ENCODE measurements around the gene CNTROB. TPM values are rescaled to one million over a fixed set of nuclear protein-coding genes. Genes with fewer than 3 reads are reported as not detected.
"Not testable (repeated sequence)": the region's sequence is repeated elsewhere in the genome, so short reads cannot be mapped to it uniquely, and the experiment has no call there.

Gene CNTROB
- total RNA-seq, 1 donor from 2014 or later: 54.7 TPM

DNA sequence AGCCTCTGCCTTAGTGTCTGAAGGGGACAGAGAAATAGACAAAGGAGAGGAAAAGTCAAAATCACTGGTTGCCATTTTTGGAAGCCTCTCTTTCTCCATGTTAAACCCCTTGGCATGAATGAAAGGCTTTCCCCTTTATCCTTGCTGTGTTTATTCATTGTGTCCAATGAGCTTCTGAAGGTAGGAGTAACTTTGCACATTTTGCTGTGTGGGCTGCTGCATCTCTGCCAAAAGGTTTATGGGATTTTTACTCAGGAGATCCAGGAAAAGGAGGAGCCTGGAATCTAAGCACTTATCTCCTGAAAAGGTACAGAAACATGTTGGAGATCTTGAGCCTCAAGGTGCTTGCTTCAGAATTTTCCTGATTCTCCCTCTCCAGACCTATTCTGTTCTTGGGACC, 3.9 kb downstream of the CNTROB start:
- peaks cover 34% of the 10 kb centered on the region for H3K36me3 Mint-ChIP-seq (ENCODE audit: low read depth)
- no peak overlapping the region for H3K4me3 Mint-ChIP-seq
- H3K9me3 Mint-ChIP-seq: no peaks in the 10 kb centered on the region
- H3K4me1 Mint-ChIP-seq (ENCODE audit: low read depth): peaks cover 32% of the 10 kb centered on the region
- no peak overlapping the region for H3K27ac Mint-ChIP-seq
- DNase-seq (ENCODE audit: low spot score): no peak
- no peaks in the 10 kb centered on the region for H3K27me3 Mint-ChIP-seq (ENCODE audit: insufficient read depth)
- intact Hi-C loops (cut with micrococcal nuclease): no loop called here

DNA sequence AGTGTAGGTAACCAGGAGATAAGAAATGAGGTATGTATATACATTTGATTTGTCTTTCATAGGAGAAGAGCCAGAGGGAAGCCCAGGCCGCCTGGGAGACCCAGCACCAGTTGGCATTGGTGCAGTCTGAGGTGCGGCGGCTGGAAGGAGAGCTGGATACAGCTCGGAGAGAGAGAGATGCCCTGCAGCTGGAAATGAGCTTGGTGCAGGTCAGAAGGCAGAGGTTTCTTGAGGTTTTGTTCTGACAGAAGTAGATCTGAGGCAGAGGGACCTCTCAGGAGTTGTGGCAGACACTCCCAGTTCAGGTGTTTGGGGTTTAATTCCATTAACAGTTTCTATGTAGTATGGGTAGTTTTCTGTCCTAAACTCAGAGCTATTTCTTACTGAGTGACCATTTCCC, 8.0 kb downstream of the CNTROB start:
- Mint-ChIP-seq H3K27me3 (ENCODE audit: insufficient read depth) (no peaks in the 10 kb centered on the region), H3K9me3 (no peaks in the 10 kb centered on the region), H3K27ac (no peak overlapping the region), H3K4me3 (no peak overlapping the region), H3K4me1 (ENCODE audit: low read depth) (no peaks in the 10 kb centered on the region), H3K36me3 (ENCODE audit: low read depth) (peaks cover 52% of the 10 kb centered on the region)
- DNase-seq (ENCODE audit: low spot score): no peak
- intact Hi-C loops (cut with micrococcal nuclease): no loop called here

DNA sequence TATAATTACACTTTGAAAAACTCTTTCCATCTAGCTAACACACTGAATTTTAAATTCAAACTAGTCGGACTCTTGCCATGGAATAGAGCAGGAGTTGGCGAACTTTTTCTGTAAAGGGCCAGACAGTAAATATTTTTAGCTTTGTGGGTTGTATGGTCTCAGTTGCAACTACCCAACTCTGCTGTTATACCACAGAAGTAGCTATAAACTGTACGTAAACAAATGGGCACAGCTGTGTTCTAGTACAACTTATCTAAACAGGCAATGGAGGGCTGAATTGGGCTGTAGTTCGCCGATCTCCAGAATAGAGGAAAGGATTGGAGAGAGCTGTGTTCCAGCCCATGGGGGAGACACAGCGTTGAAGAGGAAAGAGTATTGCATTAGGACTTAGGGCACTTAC, 8.7 kb downstream of the CNTROB start:
- peaks cover 53% of the 10 kb centered on the region for H3K36me3 Mint-ChIP-seq (ENCODE audit: low read depth)
- H3K27ac Mint-ChIP-seq: no peak overlapping the region
- no peaks in the 10 kb centered on the region for H3K27me3 Mint-ChIP-seq (ENCODE audit: insufficient read depth)
- intact Hi-C loops (cut with micrococcal nuclease): no loop called here
- H3K9me3 Mint-ChIP-seq: no peaks in the 10 kb centered on the region
- DNase-seq (ENCODE audit: low spot score): no peak
- no peaks in the 10 kb centered on the region for H3K4me1 Mint-ChIP-seq (ENCODE audit: low read depth)
- H3K4me3 Mint-ChIP-seq: no peak overlapping the region

DNA sequence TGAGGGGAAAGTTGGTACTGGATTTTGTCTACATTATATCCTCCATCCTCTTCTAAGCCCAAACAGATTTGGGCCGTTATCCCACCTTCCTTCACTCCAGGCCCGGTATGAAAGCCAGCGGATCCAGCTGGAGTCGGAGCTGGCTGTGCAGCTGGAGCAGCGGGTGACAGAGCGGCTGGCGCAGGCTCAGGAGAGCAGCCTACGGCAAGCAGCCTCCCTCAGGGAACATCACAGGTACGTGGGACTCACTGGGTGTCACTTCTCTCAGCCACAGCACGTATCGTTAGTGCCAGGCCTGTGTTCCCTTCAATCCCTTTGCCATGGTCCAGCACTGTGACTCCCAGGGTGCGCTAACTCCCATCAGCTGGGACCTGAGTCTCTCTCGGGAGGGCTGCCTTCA, 11.3 kb downstream of the CNTROB start:
- DNase-seq (ENCODE audit: low spot score): no peak

DNA sequence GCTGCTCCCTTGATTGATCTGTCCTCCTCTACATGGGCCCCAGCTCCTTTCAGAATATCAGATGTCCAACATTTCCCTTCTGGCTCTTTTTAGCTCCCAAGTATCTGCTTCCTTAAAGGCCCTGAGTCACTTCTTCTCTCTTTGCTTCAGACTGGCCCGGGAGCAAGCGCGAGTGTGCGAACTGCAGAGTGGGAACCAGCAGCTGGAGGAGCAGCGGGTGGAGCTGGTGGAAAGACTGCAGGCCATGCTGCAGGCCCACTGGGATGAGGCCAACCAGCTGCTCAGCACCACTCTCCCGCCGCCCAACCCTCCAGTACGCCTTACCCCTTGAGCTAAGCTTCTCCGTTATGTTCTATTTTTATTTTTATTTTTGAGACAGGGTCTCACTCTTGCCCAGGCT, 12.3 kb downstream of the CNTROB start:
- Mint-ChIP-seq H3K27ac (no peak overlapping the region), H3K36me3 (ENCODE audit: low read depth) (peaks cover 64% of the 10 kb centered on the region), H3K9me3 (no peaks in the 10 kb centered on the region), H3K4me1 (ENCODE audit: low read depth) (no peaks in the 10 kb centered on the region), H3K4me3 (no peak overlapping the region), H3K27me3 (ENCODE audit: insufficient read depth) (no peaks in the 10 kb centered on the region)
- no peak for DNase-seq (ENCODE audit: low spot score)
- intact Hi-C loops (cut with micrococcal nuclease): no loop called here

More for the DNA sequence above, 11.3 kb downstream of the CNTROB start:
- intact Hi-C loops (cut with micrococcal nuclease): no loop called here
- Mint-ChIP-seq H3K4me1 (ENCODE audit: low read depth) (no peaks in the 10 kb centered on the region), H3K9me3 (no peaks in the 10 kb centered on the region), H3K27me3 (ENCODE audit: insufficient read depth) (no peaks in the 10 kb centered on the region), H3K4me3 (no peak overlapping the region), H3K36me3 (ENCODE audit: low read depth) (peaks cover 56% of the 10 kb centered on the region), H3K27ac (no peak overlapping the region)

DNA sequence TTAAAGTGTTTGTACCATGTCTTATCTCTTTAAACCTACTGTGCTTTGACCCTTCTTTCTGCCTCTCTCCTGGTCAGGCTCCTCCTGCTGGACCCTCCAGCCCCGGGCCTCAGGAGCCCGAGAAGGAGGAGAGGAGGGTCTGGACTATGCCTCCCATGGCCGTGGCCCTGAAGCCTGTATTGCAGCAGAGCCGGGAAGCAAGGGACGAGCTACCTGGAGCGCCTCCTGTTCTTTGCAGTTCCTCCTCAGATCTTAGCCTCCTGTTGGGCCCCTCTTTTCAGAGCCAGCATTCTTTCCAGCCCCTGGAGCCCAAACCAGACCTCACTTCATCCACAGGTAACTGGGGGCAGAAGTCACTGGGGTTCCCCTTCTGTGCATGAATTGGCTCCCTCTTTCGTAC, 13.6 kb downstream of the CNTROB start:
- DNase-seq (ENCODE audit: low spot score): no peak
- Mint-ChIP-seq H3K27me3 (ENCODE audit: insufficient read depth) (no peaks in the 10 kb centered on the region), H3K27ac (no peak overlapping the region), H3K36me3 (ENCODE audit: low read depth) (peaks cover 63% of the 10 kb centered on the region), H3K4me1 (ENCODE audit: low read depth) (peaks cover 7% of the 10 kb centered on the region), H3K4me3 (no peak overlapping the region), H3K9me3 (no peaks in the 10 kb centered on the region)
- intact Hi-C loops (cut with micrococcal nuclease): no loop called here

DNA sequence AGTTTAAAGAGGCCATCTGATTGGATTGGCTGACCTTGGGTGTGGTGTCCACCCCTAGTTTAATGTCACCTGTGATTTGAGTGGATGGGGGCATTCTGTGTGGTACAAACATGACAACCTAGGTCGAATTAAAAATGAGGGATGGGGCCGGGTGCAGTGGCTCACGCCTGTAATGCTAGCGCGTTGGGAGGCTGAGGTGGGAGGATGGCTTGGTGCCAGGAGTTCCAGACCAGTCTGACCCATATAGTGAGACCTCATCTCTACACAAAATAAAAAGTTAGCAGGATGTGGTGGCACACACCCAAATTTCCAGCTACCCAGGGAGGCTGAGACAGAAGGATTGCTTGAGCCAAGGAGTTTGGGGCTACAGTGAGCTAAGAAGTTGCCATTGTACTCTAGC, 14.4 kb downstream of the CNTROB start:
- H3K9me3 Mint-ChIP-seq: no peaks in the 10 kb centered on the region
- DNase-seq (ENCODE audit: low spot score): no peak
- H3K4me1 Mint-ChIP-seq (ENCODE audit: low read depth): peaks cover 12% of the 10 kb centered on the region
- no peak overlapping the region for H3K4me3 Mint-ChIP-seq
- no peaks in the 10 kb centered on the region for H3K27me3 Mint-ChIP-seq (ENCODE audit: insufficient read depth)
- intact Hi-C loops (cut with micrococcal nuclease): no loop called here
- no peak overlapping the region for H3K27ac Mint-ChIP-seq
- peaks cover 60% of the 10 kb centered on the region for H3K36me3 Mint-ChIP-seq (ENCODE audit: low read depth)

DNA sequence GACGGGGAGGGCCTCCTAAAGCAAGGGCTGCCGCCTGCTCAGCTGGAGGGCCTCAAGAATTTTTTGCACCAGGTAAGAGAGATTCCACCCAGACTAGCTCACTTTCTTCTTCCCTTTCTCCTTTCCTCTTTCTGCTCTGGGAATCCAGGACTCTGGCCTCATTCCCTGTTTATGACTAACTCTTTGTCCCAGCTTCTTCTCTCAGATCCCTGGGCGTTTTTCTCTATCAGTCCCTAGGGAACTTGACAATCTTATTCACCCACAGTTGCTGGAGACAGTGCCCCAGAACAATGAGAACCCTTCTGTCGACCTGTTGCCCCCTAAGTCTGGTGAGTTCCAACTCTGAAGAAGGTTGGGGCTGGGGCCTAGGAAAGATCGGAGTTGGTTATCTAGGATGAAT, 15.6 kb downstream of the CNTROB start:
- intact Hi-C loops (cut with micrococcal nuclease): no loop called here
- Mint-ChIP-seq H3K4me3 (no peak overlapping the region), H3K9me3 (no peaks in the 10 kb centered on the region), H3K27me3 (ENCODE audit: insufficient read depth) (no peaks in the 10 kb centered on the region), H3K4me1 (ENCODE audit: low read depth) (peaks cover 15% of the 10 kb centered on the region), H3K36me3 (ENCODE audit: low read depth) (peaks cover 57% of the 10 kb centered on the region), H3K27ac (no peak overlapping the region)
- no peak for DNase-seq (ENCODE audit: low spot score)

DNA sequence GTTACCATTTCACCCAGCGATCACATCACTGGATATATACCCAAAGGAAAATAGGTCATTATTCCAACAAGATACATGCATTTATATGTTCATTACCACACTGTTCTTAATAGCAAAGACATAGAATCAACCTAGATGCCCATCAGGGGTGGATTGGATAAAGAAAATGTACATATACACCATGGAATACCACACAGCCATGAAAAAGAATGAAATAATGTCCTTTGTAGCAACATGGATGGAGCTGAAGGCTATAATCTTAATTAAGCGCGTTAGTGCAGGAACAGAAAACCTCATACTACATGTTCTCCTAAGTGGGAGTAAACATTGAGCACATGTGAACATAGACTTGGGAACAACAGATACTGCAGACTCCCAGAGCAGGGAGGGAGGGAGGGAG, 18.6 kb downstream of the CNTROB start:
- no peaks in the 10 kb centered on the region for H3K27me3 Mint-ChIP-seq (ENCODE audit: insufficient read depth)
- H3K36me3 Mint-ChIP-seq (ENCODE audit: low read depth): peaks cover 35% of the 10 kb centered on the region
- intact Hi-C loops (cut with micrococcal nuclease): loop anchor here (2.0 kb wide), 1 partner anchor 36 kb away; no protein-coding TSS in a partner anchor
- DNase-seq (ENCODE audit: low spot score): no peak
- H3K4me1 Mint-ChIP-seq (ENCODE audit: low read depth): peaks cover 15% of the 10 kb centered on the region
- H3K4me3 Mint-ChIP-seq: no peak overlapping the region
- H3K9me3 Mint-ChIP-seq: no peaks in the 10 kb centered on the region
- H3K27ac Mint-ChIP-seq: peak overlapping the region; percentile 35

DNA sequence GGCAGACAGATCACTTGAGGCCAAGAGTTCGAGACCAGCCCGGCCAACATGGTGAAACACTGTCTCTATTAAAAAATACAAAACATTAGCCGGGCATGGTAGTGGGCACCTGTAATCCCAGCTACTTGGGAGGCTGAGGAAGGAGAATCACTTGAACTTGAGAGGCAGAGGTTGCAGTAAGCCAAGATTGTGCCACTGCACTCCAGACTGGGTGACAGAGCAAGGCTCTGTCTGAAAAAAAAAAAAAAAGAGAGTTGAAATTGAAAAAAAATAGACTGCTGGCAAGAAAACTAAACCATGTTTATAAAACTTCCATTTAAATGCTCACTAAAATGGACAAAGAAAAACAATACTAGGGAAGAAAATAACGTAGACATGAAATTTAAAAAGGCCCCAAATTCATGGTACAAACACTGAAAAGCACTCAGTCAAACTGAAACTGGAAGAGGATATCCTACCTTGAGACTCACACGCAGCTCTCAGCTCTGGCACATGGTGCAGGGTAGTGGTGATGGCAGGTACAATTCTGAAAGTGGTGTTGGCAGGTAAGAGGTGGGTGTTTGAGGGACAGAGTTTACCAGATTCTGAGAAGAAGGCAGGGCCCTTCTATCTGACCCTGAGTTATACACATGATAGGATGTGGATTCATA, 19.3 kb downstream of the CNTROB start:
- Mint-ChIP-seq H3K36me3 (ENCODE audit: low read depth) (peaks cover 30% of the 10 kb centered on the region), H3K27ac (peak overlapping the region; percentile 91), H3K9me3 (no peaks in the 10 kb centered on the region), H3K27me3 (ENCODE audit: insufficient read depth) (no peaks in the 10 kb centered on the region), H3K4me3 (peak overlapping the region; percentile 40), H3K4me1 (ENCODE audit: low read depth) (peaks cover 15% of the 10 kb centered on the region)
- intact Hi-C loops (cut with micrococcal nuclease): loop anchor here (1.0 to 2.0 kb wide), 3 partner anchors 19 to 37 kb away; partner anchors contain the start of gene CNTROB
- peak; percentile 44 for DNase-seq (ENCODE audit: low spot score)

DNA sequence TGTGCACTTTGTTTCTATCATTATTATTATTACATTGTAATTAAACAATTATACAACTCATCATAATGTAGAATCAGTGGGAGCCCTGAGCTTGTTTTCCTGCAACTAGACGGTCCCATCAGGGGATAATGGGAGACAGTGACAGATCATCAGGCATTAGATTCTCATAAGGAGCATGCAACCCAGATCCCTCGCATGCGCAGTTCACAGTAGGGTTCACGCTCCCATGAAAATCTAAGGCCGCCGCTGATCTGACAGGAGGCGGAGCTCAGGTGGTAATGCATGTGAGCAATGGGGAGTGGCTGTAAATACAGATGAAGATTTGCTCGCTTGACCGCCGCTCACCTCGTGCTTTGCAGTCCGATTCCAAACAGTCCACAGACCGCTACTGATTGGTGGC, 21.3 kb downstream of the CNTROB start:
- H3K4me3 Mint-ChIP-seq; DNase-seq (ENCODE audit: low spot score); H3K27ac Mint-ChIP-seq; intact Hi-C loops (cut with micrococcal nuclease); H3K27me3 Mint-ChIP-seq (ENCODE audit: insufficient read depth); H3K9me3 Mint-ChIP-seq: not testable (repeated sequence)
- Mint-ChIP-seq H3K36me3 (ENCODE audit: low read depth) (peaks cover 19% of the 10 kb centered on the region), H3K4me1 (ENCODE audit: low read depth) (peaks cover 15% of the 10 kb centered on the region)

DNA sequence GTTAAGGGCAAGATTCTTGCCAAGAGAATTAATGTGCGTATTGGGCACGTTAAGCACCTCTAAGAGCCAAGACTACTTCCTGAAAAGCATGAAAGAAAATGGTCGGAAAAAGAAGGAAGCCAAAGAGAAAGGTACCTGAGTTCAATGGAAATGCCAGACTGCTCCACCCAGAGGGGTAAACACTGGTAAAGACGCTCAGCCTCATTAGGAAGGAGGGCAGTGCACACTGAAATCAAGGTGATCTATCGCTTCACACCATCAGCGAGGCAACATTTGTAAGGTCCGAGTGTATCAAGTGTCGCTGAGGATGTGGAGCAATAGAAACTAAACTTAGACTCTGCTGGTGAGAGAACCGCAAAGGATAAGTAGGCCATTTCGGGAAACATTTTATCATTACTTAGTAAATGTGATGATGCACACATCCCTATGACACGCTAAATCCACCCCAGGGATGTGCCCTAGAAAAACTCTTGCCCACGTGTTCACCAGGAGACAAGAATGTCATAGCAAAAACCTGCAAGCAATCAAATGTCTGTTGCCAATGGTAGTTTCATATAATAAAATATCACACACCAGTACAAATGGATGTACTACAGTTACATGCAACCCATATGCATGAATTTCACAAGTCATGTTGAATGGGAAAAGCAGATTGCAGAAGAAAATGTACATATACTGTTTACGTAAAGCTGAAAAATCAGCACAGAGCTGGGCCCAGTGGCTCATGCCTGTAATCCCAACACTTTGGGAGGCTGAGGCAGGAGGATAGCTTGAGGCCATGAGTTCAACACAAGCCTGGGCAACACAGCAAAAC, 23.6 kb downstream of the CNTROB start:
- intact Hi-C loops (cut with micrococcal nuclease): no loop called here
- H3K27ac Mint-ChIP-seq: no peak overlapping the region
- H3K36me3 Mint-ChIP-seq (ENCODE audit: low read depth): no peaks in the 10 kb centered on the region
- H3K9me3 Mint-ChIP-seq: no peaks in the 10 kb centered on the region
- H3K4me1 Mint-ChIP-seq (ENCODE audit: low read depth): peaks cover 9% of the 10 kb centered on the region
- DNase-seq (ENCODE audit: low spot score): no peak
- no peak overlapping the region for H3K4me3 Mint-ChIP-seq
- no peaks in the 10 kb centered on the region for H3K27me3 Mint-ChIP-seq (ENCODE audit: insufficient read depth)

DNA sequence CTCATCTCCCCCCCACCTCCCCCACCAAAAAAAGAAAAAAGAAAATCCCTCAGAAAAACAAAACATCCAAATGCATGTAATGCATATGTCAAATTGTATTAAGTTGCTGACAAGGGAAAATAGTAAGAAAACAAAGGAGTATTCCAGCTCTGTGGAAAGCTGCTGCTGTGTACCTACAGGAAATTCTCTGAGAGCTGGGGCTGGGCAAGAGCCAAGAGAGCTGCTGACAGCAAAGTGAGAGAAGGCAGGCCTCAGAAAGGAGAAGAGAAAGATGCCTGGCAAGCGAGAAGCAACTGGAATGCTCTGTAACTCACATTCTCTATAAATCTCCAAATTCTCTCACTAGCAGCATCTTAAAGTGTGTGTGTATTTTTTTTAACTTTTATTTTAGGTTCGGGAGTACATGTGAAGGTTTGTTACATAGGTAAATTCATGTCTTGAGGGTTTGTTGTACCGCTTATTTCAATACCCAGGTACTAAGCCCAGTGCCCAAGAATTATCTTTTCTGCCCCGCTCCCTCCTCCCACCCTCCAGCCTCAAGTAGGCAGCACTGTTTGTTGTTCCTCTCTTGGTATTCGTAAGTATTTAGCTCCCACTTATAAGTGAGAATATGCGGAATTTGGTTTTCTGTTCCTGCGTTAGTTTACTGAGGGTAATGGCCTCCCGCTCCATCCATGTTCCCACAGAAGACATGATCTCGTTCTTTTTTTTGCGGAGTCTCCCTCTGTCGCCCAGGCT, 24.4 kb downstream of the CNTROB start:
- Mint-ChIP-seq H3K27me3 (ENCODE audit: insufficient read depth) (no peaks in the 10 kb centered on the region), H3K27ac (no peak overlapping the region), H3K4me3 (no peak overlapping the region), H3K36me3 (ENCODE audit: low read depth) (no peaks in the 10 kb centered on the region), H3K4me1 (ENCODE audit: low read depth) (peaks cover 4% of the 10 kb centered on the region), H3K9me3 (no peaks in the 10 kb centered on the region)
- DNase-seq (ENCODE audit: low spot score): no peak
- intact Hi-C loops (cut with micrococcal nuclease): no loop called here
